ENCODE data around the gene SRP14. TPM values are rescaled to one million over a fixed set of nuclear protein-coding genes. Genes with fewer than 3 reads are reported as not detected.
A peak's percentile ranks its signal among the peaks of the same experiment; 100 is the strongest.

Gene SRP14
- total and polyA plus RNA-seq, 9 of the 15 experiments (the other 6 are each of a cell fraction or from before 2014, with no cell fraction given) = 161 to 1,097 (median 402) TPM

DNA sequence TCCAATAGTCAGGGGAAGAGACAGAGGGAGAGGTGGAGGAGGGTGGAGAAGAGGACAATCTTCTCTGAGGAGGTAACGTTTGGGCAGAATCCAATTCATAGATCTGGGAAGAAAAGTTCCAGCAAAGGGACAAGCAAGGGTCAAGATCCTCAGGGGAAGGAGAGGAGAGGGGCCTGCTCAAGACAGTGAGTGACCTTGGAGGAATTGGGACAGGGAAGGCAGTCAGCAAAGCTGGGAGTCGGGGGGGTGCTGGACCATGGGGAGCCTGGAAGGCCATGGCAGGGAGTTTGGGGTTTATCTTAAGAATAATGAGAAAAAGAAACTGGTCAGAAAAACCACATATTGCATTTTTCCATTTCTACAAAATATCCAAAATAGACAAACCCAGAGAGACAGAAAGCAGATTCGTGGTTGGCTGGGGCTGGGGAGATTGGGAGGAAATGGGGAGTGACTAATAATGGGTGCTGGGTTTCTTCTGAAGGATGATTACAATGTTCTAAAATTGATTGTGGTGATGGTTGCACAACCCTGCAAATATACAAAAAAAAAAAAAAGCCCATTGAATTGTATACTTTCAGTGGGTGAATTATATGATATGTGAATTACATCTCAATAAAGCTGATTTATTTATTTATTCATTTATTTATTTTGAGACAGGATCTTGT is 19.6 kb upstream of the SRP14 start:
- Histone ChIP-seq H3K79me2 (ENCODE audit: control insufficient read depth, insufficient read depth, low read length) (no peaks in the 10 kb centered on the region), H3K9ac (ENCODE audit: insufficient read depth in 1 of 2, low read depth in 2 of 2, low read length in 2 of 2) (peak overlapping the region in 1 of 2 experiments; percentile 28; a peak in 1 of 4 replicates), H4K20me1 (replicated peaks; ENCODE audit: control insufficient read depth, insufficient read depth, low read length) (no peaks in the 10 kb centered on the region), H3K9me1 (ENCODE audit: control insufficient read depth, insufficient read depth, low read length) (no peaks in the 10 kb centered on the region), H3K27ac (ENCODE audit: extremely low read depth, low read depth, low read length) (no peak overlapping the region), H2AFZ (ENCODE audit: low read depth, low read length) (no peak overlapping the region), H3K9me3 (replicated peaks; ENCODE audit: control insufficient read depth, insufficient read depth, low read depth, low read length) (no peaks in the 10 kb centered on the region), H3K36me3 (ENCODE audit: control insufficient read depth, insufficient read depth, low read length) (no peaks in the 10 kb centered on the region), H3K27me3 (ENCODE audit: control insufficient read depth in 2 of 2, insufficient read depth in 2 of 2, low read length in 2 of 2) (no peaks in the 10 kb centered on the region), H3K4me1 (replicated peaks in 1 of 2; ENCODE audit: control insufficient read depth in 2 of 2, insufficient read depth in 2 of 2, low read length in 2 of 2) (peaks cover 0 to 3% of the 10 kb centered on the region in 2 experiments; a peak in 1 of 5 replicates), H3K4me3 (no peak overlapping the region), H3K4me2 (ENCODE audit: insufficient read depth, low read length) (no peak overlapping the region)
- ATAC-seq = no peak
- ChIA-PET CTCF (ENCODE audit: low intra/inter-chr PET ratio) (no interaction called here), POLR2A (interaction anchor here (1.1 to 1.7 kb wide), 2 partner anchors 9 to 13 kb away, joined by 5 to 6 read pairs; no protein-coding TSS in a partner anchor)
- in situ Hi-C loops (cut with MboI) (loop anchor here (10.0 kb wide), 1 partner anchor 366 kb away; no protein-coding TSS in a partner anchor), intact Hi-C loops (cut with micrococcal nuclease) (no loop called here)
- BruUV-seq (replicated peaks) = no TSS peak
- no peak for FAIRE-seq
- WGBS (ENCODE audit: insufficient coverage, low coverage, missing lambda C conversion rate) = 23% methylated on average over 3 of the region's 3 CpGs
- DNase-seq (ENCODE audit: extremely low read depth in 1 of 4, low spot score in 3 of 4) = no peak
- TF ChIP-seq PCBP1 (IDR thresholded peaks at IDR 0.05; ENCODE audit: low read depth, low read length, poor library complexity, severe bottlenecking) = no peak
- TF ChIP-seq BHLHE40 (IDR thresholded peaks at IDR 0.05; ENCODE audit: low read length) = no peak
- no peak for TF ChIP-seq NCOR1 (IDR thresholded peaks at IDR 0.05)
- TF ChIP-seq, protein P1, sequence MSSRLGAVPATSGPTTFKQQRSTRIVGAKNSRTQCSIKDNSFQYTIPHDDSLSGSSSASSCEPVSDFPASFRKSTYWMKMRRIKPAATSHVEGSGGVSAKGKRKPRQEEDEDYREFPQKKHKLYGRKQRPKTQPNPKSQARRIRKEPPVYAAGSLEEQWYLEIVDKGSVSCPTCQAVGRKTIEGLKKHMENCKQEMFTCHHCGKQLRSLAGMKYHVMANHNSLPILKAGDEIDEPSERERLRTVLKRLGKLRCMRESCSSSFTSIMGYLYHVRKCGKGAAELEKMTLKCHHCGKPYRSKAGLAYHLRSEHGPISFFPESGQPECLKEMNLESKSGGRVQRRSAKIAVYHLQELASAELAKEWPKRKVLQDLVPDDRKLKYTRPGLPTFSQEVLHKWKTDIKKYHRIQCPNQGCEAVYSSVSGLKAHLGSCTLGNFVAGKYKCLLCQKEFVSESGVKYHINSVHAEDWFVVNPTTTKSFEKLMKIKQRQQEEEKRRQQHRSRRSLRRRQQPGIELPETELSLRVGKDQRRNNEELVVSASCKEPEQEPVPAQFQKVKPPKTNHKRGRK (tag; IDR thresholded peaks at IDR 0.05) = no peak
- TF ChIP-seq, protein P2, sequence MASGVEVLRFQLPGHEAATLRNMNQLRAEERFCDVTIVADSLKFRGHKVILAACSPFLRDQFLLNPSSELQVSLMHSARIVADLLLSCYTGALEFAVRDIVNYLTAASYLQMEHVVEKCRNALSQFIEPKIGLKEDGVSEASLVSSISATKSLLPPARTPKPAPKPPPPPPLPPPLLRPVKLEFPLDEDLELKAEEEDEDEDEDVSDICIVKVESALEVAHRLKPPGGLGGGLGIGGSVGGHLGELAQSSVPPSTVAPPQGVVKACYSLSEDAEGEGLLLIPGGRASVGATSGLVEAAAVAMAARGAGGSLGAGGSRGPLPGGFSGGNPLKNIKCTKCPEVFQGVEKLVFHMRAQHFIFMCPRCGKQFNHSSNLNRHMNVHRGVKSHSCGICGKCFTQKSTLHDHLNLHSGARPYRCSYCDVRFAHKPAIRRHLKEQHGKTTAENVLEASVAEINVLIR (CRISPR knock-in tag; IDR thresholded peaks at IDR 0.05) = no peak
- TF ChIP-seq SIX5 (IDR thresholded peaks at IDR 0.05; ENCODE audit: borderline replicate concordance in 1 of 2, insufficient read depth in 1 of 2, low read depth in 1 of 2, low read length in 2 of 2) = no peak
- no peak for TF ChIP-seq PTTG1 (tag; IDR thresholded peaks at IDR 0.05; ENCODE audit: low read depth)
- TF ChIP-seq ZNF584 (CRISPR knock-in tag; IDR thresholded peaks at IDR 0.05; ENCODE audit: low read depth) = no peak
- no peak for TF ChIP-seq CEBPG (CRISPR knock-in tag; IDR thresholded peaks at IDR 0.05)
- no peak for TF ChIP-seq CEBPG (tag; conservative IDR thresholded peaks at IDR 0.05 in 1 of 2, IDR thresholded peaks at IDR 0.05 in 1 of 2)
- TF ChIP-seq, protein P3, sequence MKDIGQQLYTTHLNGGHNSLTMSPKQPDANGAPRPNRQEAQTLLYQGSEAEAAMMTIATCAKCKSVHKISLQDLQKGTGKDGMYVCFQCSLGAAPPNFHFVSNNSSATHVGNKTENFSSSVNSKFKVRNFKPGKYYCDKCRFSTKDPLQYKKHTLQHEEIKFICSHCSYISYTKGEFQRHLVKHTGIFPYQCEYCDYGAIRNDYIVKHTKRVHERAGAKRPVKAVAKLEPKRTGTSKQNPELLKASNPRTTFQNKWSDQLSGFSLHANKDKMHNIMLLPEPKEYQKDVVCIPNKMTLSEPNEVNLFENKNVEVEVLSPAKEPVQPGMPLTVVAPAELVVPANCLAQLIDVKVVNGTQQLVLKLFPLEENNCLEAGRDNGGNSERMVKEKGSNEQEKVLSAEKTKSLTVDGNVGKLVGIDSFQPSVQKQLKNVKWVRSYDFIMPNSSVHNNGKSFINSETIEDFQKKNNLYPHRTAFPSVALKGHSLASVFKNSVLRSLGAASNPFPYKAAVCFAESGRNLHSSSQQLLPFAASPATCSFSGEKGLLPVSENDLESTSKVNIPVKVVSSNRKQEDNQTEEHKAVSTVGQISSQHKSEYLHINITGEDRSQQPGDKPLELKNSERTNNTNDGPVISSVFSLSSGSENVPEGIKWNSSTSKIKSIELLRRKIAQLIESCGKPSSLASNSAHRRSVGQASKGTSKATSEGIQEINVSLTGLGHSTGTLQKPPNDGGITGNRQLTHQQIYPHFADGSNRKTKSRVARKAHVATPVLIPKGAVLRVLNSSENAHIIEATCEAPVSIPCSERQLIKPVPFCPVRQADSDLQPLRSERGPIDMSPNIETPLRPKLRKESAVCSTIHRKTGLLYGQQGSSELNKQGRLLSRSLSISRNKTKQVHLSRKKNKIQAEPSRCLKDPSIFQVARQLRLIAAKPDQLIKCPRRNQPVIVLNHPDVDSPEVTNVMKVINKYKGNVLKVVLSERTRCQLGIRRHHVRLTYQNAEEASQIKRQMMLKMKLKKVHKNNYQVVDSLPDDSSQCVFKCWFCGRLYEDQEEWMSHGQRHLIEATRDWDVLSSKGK (CRISPR knock-in tag; IDR thresholded peaks at IDR 0.05) = no peak
- no peak for TF ChIP-seq RHOXF2B (CRISPR knock-in tag; conservative IDR thresholded peaks at IDR 0.05)
- TF ChIP-seq GATA2 (CRISPR knock-in tag; IDR thresholded peaks at IDR 0.05) = no peak
- TF ChIP-seq SMAD3 (CRISPR knock-in tag; conservative IDR thresholded peaks at IDR 0.05) = no peak

All from K562 (cell line).